GM18519 (cell line): Measurements from ENCODE around the gene KCNMA1.

Experiments used
- ATAC-seq: cut with Tn5 transposase; IDR thresholded peaks from one replicate; pipeline ENCODE4 v1.9.1; 2021; ENCODE audit warnings: mild to moderate bottlenecking, moderate library complexity; ENCODE audit not compliant: unreplicated experiment, low FRiP score

KCNMA1 gene

DNA sequence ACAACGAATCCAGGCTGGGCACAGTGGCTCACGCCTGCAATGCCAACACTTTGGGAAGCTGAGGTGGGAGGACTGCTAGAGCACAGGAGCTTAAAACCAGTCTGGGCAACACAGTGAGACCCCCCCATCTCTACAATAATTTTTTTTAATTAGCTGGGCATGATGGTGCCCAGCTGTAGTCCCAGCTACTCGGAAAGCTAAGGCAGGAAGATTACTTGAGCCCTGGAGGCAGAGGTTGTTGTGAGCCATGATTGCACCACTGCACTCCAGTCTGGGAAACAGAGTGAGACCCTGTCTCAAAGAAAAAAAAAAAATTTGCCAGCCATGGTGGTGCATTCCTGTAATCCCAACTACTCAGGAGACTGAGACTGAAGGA is 396.3 kb downstream of the KCNMA1 start:
- no peak for ATAC-seq

- ATAC-seq, result no peak
Observed at GRCh38 chr10:77240706-77241349, 396.8 kb downstream of the KCNMA1 start.

- no peak for ATAC-seq
Observed at GRCh38 chr10:77240041-77240652, 397.5 kb downstream of the KCNMA1 start.

DNA sequence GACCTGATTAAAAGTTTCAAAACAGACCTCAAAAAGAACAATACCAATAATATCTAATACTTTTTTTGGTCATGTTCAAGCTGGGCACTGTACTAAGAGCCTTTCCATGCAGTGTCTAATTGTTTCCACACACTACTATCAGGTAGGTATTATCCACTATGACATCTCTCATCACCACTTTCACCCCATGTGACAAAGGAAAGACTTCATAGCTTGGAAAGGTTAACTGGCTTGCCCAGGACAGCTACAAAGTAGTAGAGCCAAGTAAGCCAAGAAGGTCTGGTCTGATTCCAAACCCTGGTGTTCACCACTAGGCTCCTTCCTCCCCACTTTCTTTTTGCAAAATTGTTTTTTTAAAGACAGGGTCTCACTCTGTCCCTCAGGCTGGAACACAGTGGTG is 400.5 kb downstream of the KCNMA1 start:
- no peak for ATAC-seq

DNA sequence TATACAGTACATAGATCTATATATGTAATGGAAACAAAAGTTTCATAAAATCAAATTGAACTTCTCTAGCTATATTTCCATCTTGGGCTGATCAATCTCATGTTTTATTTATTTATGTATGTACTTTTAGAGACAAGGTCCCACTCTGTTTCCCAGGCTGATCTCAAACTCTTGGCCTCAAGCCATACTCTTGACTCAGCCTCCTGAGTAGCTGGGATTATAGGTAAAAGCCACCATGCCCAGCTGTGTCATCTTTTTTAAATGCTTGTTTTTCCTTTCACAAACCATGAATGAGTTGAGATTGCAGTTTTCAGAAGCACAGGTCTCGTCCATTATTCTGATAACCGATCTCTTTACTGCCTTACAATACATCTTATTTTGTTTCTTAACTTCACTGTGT is 400.9 kb downstream of the KCNMA1 start:
- no peak for ATAC-seq

- no peak for ATAC-seq
Observed at GRCh38 chr10:77236029-77236428, 401.6 kb downstream of the KCNMA1 start.

- ATAC-seq, result no peak
Observed at GRCh38 chr10:77234599-77234998, 403.0 kb downstream of the KCNMA1 start.

- no peak for ATAC-seq
Observed at GRCh38 chr10:77233466-77233865, 404.1 kb downstream of the KCNMA1 start.

DNA sequence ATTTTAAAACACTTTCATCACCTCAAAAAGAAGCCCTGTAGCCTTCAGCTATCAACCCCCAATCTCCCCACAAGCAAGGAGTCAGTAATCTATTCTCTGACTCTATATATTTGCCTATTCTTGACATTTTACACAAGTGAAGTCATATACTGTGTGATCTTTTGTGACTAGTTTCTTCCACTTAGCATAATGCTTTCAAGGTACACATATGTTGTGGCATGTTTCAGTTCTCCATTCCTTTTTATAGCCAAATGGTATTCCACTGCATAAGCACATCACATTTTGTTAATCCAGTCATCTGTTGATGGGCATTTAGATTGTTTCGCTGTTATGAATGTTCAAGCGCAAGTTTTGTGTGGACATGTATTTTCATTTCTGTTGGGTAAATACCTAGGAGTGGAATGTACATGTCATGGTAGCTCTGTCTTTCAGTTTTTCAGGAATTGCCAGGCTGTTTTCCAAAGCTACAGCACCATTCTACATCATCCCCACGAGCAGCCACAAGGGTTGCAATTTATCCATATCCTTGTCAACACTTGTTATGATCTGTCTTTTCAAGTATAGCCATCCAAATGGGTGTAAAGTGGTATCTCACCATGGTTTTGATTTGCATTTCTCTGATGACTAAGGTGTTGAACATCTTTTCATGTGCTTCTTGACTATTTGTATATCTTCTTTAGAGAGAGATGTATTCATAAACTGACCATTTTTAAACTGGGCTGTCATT is 405.6 kb downstream of the KCNMA1 start:
- ATAC-seq, result peak; percentile 47

GRCh38 chr10:77231375-77231774 is 406.2 kb downstream of the KCNMA1 start:
- no peak for ATAC-seq

GRCh38 chr10:77230194-77230593 is 407.4 kb downstream of the KCNMA1 start:
- ATAC-seq, result no peak

DNA sequence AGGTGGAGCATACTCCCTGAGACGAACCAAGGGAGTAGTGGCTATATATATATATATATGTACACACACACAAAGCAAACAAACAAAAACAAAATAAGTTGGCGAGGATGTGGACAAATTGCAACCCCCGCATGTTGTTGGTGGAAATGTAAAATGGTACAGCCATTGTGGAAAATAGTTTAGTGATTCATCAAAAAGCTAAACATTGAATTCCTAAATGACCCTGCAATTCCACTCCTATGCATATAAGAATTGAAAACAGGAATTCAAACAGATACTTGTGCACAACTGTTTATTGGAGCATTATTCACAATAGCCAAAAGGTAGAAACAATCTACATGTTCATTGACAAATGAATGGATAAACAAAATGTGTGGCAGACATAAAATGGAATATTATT is 407.9 kb downstream of the KCNMA1 start:
- ATAC-seq, result no peak

- ATAC-seq, result no peak
Observed at GRCh38 chr10:77228559-77228958, 409.0 kb downstream of the KCNMA1 start.

DNA sequence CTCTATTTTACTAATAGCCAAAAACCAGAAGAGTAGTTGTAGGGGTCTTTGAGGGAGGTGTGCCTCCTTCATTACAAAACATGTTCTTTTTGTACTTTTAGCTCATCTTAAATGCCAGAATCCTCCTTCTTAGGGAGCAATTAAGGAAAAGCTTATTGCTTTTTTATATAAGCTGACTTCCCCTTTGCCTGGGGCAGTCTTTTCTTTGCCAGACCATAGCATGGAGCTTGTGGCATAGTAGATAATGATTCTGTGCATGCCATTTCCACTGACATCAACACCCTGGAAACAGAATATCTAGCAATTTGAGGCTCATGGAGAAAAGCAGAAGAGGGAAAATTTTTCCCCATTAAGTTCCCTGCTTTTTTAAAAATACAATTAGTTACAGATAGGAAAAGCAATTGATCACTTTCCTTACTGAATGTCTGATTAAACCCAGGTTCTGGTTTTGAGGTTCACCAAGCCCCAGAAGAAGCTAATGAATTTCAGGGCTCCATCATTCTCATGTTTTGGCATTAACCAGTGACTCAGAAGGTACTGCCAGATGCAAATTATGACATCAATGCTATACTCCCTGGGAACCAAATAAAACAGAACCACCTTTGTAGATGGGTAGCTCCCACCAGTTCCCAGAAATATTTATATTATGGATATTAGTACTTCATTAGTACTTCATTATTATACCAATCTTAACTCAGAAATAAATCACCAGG is 410.6 kb downstream of the KCNMA1 start:
- ATAC-seq, result no peak

- ATAC-seq, result no peak
Observed at GRCh38 chr10:77226452-77226851, 411.2 kb downstream of the KCNMA1 start.

DNA sequence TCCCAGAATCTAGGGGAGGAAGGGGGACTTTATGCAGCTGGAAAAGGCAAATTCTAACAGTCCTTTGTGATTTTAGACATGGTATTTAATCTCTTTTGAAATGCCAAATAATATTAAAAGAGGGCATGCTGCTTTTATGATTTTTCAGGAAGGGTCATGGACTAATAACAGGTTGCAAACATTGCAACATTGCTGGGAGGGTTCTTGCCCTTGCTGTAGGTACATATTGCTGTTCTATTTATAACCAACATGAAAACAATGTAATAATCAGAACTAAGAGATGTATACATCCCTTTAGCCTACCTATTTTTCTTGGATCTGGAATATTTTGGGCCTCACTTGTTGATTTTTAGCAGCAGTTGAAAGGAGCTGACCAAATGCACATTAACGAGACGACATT is 411.6 kb downstream of the KCNMA1 start:
- no peak for ATAC-seq

DNA sequence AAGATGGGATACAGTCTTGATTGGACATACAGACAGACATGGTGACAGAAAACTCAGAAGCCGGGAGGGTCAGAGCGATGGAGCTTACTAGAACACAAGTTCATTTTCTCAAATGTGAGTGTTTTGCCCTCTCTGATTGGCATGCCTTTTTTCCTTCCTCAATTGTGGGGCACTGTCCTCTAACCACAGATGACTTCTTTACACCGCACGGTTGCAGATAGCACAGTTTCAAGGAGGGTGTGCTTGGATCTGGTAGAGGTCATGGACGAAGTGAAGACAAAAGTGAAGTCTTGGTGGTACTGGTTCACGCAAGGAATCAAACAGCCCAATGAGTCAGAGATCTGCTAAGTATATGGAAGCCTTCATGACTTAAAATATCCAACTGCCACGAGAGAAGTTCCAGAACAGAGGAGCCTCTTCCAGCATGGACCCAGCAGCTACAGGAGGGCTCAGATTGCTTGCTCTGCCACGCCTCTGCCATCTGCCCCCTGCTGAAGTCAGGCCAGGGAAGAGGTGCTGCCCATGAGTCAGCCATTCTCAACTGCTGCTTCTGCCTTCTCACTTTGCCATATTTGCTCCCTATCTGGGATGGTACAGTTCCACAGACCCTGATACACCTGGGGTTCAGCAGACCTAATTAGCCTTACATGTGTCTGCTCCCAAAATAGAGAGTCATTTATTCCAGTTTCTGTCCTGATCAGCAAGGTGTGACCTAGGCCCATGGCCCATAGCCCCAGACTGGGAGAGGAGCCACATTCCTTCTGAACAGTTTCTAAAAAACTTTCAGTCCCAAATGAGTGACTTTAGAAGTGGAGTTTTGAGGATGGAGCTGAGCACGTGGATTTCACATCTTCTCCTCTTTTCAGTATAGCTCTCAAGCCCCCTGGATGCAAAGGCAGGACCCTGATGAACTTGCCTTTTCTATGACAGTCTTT is 413.8 kb downstream of the KCNMA1 start:
- ATAC-seq, result no peak

DNA sequence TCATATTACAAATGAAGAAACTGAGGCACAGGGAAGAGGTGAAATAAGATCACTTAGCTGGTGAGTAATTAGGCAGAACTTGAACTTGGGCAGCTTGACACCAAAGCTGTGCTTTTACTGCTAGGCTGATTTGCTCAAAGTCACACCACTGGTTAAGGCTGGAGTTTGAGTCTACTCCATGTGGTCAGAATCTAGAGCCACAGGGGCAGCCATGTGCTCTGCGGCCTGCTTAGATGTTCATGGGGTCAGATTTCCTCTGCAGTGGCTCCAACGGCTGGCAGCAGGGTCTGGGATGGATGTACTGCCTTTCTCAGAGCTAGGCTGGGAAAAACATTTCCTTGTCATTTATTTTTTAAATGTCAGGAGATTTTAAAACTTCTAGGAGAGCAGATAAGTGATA is 417.5 kb downstream of the KCNMA1 start:
- ATAC-seq, result no peak

DNA sequence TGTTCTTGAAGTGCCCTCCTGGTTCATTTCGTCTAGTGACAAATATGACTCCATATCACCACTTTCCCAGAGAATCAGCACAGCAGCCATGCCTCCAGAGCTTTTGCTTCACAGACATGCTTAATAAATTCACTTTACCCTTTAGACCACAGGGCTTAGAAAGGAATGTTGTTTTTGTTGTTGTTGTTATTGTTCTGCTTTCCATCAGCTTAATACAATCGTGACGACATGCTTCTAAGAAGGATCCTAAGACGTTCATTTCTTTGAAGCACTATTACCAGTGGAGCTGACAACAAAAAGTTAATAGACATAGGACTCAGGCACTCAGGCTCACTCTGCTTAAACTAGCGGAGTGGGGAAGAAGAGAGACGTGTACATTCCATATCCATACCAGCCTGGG is 418.6 kb downstream of the KCNMA1 start:
- no peak for ATAC-seq

GRCh38 chr10:77214799-77215198 is 422.8 kb downstream of the KCNMA1 start:
- no peak for ATAC-seq
